Left lobe of liver (tissue), 2 donors: ENCODE results near the gene ZNF226. TPM values are rescaled to one million over a fixed set of nuclear protein-coding genes. Genes with fewer than 3 reads are reported as not detected.
"Not testable (repeated sequence)": the region's sequence is repeated elsewhere in the genome, so short reads cannot be mapped to it uniquely, and the experiment has no call there.

Experiments
- ATAC-seq: fragments of 200-7000 bp; cut with Tn5 transposase; one replicate; pipeline ENCODE4 v1.9.1; 2020; ENCODE audit warnings: mild to moderate bottlenecking, moderate library complexity
- DNase-seq: peaks from one replicate; pipeline ENCODE4 v3.0.0-alpha.2; 2020; ENCODE audit warnings: low spot score
- total RNA-seq: library from RNA; stranded (reverse); gene quantifications from one replicate; pipeline ENCODE4 v1.2.1, GENCODE V29; 2021
- donor health status: DM: no; HTN: no; CAD: no; lungs with moderate emphysema.
- donor health status: DM: no; HTN: yes; CAD: no.

Gene ZNF226
- 8.3 TPM for total RNA-seq

- ATAC-seq (peak; percentile 99), DNase-seq (peak; percentile 94)
Observed at GRCh38 chr19:44164673-44165512, at the start of gene ZNF226. TSS of gene ZNF226 (plus strand) at chr19:44165100. CDS start at chr19:44170081, 4,981 bp downstream.

GRCh38 chr19:44121162-44121561 is 43.7 kb upstream of the ZNF226 start:
- not testable (repeated sequence) for DNase-seq, ATAC-seq

- no peak for ATAC-seq
- DNase-seq = no peak
Observed at GRCh38 chr19:44131955-44132354, 32.9 kb upstream of the ZNF226 start.

- peak; percentile 99 for ATAC-seq
Observed at GRCh38 chr19:44141191-44142058, 23.5 kb upstream of the ZNF226 start, which contains the start of gene ZNF234. TSS of gene ZNF234 (plus strand) at chr19:44141554. CDS start at chr19:44144633, 3,079 bp downstream.

GRCh38 chr19:44142059-44142433 is 22.9 kb upstream of the ZNF226 start:
- peak; percentile 15 for ATAC-seq
- DNase-seq = no peak

More at GRCh38 chr19:44141191-44142058, 23.5 kb upstream of the ZNF226 start, which contains the start of gene ZNF234:
- DNase-seq = peak; percentile 87

GRCh38 chr19:44149776-44150175 is 15.1 kb upstream of the ZNF226 start:
- ATAC-seq (no peak), DNase-seq (no peak)

GRCh38 chr19:44151491-44151890 is 13.4 kb upstream of the ZNF226 start:
- DNase-seq (no peak), ATAC-seq (no peak)

GRCh38 chr19:44156475-44156874 is 8.4 kb upstream of the ZNF226 start:
- DNase-seq = no peak
- ATAC-seq = no peak

DNA sequence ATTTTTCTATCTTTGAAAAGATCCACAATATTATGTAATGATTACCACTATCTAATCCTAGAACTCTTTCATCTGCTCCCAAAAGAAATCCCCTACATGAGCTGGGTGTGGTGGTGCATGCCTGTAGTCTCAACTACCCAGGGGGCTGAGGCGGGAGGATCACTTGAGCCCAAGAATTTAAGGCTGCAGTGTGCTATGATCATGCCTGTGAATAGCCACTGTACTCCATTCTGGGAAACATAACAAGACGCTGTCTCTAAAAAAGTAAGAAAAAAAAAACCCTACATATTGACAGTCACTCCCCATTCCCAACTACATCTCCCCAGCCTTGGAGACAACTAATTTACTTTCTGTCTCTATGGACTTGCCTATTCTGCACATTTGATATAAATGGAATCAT is 1.1 kb upstream of the ZNF226 start:
- DNase-seq (no peak), ATAC-seq (no peak)

DNA sequence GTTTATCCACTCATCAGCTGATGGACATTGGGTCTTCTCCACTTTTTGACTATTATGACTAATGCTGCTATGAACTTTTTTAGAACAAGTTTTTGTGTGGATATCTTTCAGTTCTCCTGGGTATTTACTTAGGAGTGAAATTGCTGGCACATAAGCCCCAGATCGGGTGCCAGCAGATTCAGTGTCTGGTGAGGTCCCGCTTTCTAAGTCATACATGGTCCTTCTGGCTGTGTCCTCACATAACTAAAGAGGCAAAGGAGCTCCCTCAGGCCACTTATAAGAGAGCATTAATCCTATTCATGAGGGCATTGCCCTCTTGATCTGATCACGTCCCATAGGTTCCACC is 600 bp upstream of the ZNF226 start:
- ATAC-seq = no peak
- no peak for DNase-seq

- DNase-seq, ATAC-seq: not testable (repeated sequence)
Observed at GRCh38 chr19:44170660-44171059, 5.8 kb downstream of the ZNF226 start.

GRCh38 chr19:44176590-44176989 is 11.7 kb downstream of the ZNF226 start:
- no peak for DNase-seq

GRCh38 chr19:44180968-44181367 is 16.1 kb downstream of the ZNF226 start:
- DNase-seq = no peak
- ATAC-seq = no peak

More at GRCh38 chr19:44176590-44176989, 11.7 kb downstream of the ZNF226 start:
- no peak for ATAC-seq

- ATAC-seq (no peak), DNase-seq (no peak)
Observed at GRCh38 chr19:44182145-44182544, 17.2 kb downstream of the ZNF226 start.

GRCh38 chr19:44190020-44190419 is 25.1 kb downstream of the ZNF226 start:
- ATAC-seq (no peak), DNase-seq (no peak)

- DNase-seq (no peak), ATAC-seq (no peak)
Observed at GRCh38 chr19:44192127-44192526, 27.2 kb downstream of the ZNF226 start.

DNA sequence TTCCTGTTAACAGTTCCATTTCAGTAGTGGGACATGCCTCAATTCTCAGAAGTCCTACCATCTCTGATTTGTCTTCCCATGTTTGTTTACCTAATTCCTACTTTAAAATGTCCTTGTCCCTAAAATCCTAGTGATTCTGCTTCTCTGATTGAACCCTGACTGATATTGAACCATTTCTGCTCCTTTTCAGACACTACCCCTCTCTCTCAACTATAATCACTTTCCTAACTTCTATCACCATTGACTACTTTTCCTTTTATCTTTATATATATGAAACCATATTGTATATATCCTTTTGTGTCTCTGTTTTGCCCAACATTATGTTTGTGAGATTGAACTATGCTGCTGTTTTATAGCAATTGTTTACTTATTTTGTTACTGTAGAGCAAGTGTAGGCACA is 31.9 kb downstream of the ZNF226 start:
- ATAC-seq = no peak
- DNase-seq = no peak

DNA sequence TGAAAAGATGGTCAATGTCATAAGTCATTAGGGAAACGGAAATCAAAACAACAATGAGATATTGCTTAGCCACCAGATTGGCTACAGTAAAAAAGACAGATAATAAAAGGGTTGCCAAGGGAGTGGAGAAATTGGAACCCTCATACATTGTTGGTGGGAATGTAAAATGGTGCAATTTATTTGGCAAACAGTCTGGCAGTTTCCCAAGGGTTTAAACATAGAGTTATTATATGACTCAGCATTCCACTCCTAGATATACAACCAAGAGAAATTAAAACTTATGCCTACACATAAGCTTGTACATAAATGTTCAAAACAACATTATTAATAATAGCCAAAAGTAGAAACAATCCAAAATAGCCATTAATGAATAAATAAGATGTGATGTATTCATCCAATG is 37.6 kb downstream of the ZNF226 start:
- DNase-seq (no peak), ATAC-seq (no peak)

DNA sequence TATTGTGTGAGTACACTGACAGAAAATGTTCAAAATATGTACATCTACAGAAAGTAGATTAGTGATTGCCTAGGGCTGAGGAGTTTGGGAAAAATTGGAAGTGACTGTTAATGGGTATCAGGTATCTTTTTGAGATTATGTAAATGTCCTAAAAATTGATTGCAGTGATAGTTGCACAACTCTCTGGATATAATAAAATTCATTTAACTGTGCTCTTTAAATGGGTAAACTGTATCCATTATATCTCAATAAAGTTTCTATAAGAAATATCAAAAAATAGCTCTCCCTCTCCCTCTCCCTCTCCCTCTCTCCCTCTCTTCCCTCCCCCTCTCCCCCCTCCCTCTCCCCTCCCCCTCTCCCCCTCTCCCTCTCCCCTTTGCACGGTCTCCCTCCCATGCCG is 38.1 kb downstream of the ZNF226 start:
- ATAC-seq (no peak), DNase-seq (no peak)

GRCh38 chr19:44203877-44204276 is 39.0 kb downstream of the ZNF226 start:
- ATAC-seq, DNase-seq: not testable (repeated sequence)

DNA sequence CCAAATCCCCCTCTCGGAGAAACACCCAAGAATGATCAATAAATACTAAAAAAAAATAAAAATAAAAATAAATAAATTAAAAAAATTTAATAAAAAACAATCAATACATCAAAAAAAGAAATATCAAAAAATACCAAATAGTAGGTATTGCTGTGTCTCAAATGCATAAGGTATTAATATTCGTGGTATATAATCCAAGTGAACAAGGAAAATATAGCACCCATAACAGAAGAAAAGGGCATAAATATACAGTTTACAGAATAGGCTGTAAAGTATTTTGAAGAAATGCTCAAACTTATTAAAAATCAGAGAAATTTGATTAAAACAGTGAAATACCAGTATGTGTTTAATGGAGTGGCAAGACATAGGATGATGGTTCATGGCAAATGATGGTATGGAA is 39.9 kb downstream of the ZNF226 start:
- no peak for ATAC-seq
- DNase-seq = no peak
